ENCODE data around the gene PMAIP1.

Gene PMAIP1

DNA sequence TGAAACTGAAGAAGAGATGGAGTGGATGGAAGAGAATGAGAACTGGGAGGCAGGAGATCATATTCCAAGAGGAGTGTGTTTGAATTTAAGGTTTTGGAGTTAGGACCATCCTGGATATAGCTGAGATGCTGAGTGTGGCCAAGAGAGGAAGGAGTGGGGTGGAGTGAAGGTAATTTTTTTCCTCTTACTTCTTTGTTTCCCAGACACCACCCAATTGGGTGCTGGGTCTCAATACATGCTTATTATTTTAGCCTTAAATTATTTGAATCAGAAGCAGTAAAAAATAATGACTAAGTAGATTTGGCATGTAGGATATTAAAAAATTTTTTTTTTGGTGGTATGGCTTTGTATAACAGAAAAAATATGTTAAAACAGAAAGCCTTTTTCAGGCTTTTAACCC is 39.3 kb downstream of the PMAIP1 start:
- TF ChIP-seq POLR2AphosphoS5 (IDR thresholded peaks at IDR 0.05; ENCODE audit: low read depth), result no peak
- TF ChIP-seq, protein P1, sequence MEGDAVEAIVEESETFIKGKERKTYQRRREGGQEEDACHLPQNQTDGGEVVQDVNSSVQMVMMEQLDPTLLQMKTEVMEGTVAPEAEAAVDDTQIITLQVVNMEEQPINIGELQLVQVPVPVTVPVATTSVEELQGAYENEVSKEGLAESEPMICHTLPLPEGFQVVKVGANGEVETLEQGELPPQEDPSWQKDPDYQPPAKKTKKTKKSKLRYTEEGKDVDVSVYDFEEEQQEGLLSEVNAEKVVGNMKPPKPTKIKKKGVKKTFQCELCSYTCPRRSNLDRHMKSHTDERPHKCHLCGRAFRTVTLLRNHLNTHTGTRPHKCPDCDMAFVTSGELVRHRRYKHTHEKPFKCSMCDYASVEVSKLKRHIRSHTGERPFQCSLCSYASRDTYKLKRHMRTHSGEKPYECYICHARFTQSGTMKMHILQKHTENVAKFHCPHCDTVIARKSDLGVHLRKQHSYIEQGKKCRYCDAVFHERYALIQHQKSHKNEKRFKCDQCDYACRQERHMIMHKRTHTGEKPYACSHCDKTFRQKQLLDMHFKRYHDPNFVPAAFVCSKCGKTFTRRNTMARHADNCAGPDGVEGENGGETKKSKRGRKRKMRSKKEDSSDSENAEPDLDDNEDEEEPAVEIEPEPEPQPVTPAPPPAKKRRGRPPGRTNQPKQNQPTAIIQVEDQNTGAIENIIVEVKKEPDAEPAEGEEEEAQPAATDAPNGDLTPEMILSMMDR (IDR thresholded peaks at IDR 0.05; ENCODE audit: insufficient read depth, low read length), result no peak
- TF ChIP-seq, protein P2, sequence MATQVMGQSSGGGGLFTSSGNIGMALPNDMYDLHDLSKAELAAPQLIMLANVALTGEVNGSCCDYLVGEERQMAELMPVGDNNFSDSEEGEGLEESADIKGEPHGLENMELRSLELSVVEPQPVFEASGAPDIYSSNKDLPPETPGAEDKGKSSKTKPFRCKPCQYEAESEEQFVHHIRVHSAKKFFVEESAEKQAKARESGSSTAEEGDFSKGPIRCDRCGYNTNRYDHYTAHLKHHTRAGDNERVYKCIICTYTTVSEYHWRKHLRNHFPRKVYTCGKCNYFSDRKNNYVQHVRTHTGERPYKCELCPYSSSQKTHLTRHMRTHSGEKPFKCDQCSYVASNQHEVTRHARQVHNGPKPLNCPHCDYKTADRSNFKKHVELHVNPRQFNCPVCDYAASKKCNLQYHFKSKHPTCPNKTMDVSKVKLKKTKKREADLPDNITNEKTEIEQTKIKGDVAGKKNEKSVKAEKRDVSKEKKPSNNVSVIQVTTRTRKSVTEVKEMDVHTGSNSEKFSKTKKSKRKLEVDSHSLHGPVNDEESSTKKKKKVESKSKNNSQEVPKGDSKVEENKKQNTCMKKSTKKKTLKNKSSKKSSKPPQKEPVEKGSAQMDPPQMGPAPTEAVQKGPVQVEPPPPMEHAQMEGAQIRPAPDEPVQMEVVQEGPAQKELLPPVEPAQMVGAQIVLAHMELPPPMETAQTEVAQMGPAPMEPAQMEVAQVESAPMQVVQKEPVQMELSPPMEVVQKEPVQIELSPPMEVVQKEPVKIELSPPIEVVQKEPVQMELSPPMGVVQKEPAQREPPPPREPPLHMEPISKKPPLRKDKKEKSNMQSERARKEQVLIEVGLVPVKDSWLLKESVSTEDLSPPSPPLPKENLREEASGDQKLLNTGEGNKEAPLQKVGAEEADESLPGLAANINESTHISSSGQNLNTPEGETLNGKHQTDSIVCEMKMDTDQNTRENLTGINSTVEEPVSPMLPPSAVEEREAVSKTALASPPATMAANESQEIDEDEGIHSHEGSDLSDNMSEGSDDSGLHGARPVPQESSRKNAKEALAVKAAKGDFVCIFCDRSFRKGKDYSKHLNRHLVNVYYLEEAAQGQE (IDR thresholded peaks at IDR 0.05; ENCODE audit: insufficient replicate concordance, low read depth), result no peak
- no peak for TF ChIP-seq GABPA (IDR thresholded peaks at IDR 0.05; ENCODE audit: low read depth)
- TF ChIP-seq SPI1 (IDR thresholded peaks at IDR 0.05; ENCODE audit: borderline replicate concordance, low read depth), result no peak
- Histone ChIP-seq H3K4me3 (replicated peaks; ENCODE audit: insufficient read depth, low read length) (no peak overlapping the region), H3K27ac (replicated peaks) (no peak overlapping the region), H3K27me3 (ENCODE audit: insufficient read depth, poor library complexity, severe bottlenecking) (no peaks in the 10 kb centered on the region)
- DNase-seq (ENCODE audit: low read depth in 1 of 2, low spot score in 1 of 2), result no peak

DNA sequence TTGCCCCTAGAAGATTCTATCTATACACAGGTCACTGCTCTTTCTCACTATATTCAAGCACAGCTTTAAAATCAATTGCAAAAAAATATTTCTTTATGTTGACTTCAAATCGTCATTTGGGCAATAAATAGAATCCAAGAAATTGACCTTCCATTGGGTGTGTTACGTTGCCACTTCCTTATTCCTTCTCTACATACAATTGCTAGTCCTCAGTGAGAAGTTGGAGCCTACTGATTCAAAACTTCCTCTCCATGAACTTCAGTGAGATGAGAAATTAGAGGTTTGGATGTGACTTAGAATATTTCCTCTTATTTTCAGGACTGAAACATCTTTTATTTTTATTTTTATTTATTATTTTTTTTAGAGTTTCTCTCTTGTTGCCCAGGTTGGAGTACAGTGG is 40.3 kb downstream of the PMAIP1 start:
- TF ChIP-seq POLR2AphosphoS5 (IDR thresholded peaks at IDR 0.05; ENCODE audit: low read depth) (no peak), SPI1 (IDR thresholded peaks at IDR 0.05; ENCODE audit: borderline replicate concordance, low read depth) (peak; percentile 89)
- H3K27ac ChIP-seq (replicated peaks), result no peak overlapping the region
- H3K27me3 ChIP-seq (ENCODE audit: insufficient read depth, poor library complexity, severe bottlenecking), result no peaks in the 10 kb centered on the region
- no peak overlapping the region for H3K4me3 ChIP-seq (replicated peaks; ENCODE audit: insufficient read depth, low read length)
- no peak for DNase-seq (ENCODE audit: low read depth in 1 of 2, low spot score in 1 of 2)

DNA sequence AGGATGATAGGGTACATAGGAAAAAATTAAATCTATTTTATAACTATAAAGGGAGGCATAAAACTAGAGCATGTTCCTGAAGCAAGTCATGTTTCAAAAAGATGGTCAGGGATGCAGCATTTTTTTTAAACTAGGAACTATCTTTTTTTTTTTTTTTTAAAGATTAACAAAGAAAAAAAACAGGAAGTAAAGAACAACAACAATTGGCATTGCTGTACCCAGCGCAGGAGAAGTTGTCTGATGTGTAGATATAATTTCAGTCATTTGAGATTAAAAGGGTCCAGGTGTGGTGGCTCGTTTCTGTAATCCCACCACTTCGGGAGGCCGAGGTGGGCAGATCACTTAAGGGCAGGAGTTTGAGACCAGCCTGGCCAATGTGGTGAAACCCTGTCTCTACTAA is 41.5 kb downstream of the PMAIP1 start:
- TF ChIP-seq SPI1 (IDR thresholded peaks at IDR 0.05; ENCODE audit: borderline replicate concordance, low read depth), result no peak
- TF ChIP-seq, protein P1 (IDR thresholded peaks at IDR 0.05; ENCODE audit: insufficient read depth, low read length), result no peak
- Histone ChIP-seq H3K27me3 (ENCODE audit: insufficient read depth, poor library complexity, severe bottlenecking) (no peaks in the 10 kb centered on the region), H3K27ac (replicated peaks) (no peak overlapping the region), H3K4me3 (replicated peaks; ENCODE audit: insufficient read depth, low read length) (no peak overlapping the region)
- DNase-seq (ENCODE audit: low read depth in 1 of 2, low spot score in 1 of 2), result peak in 1 of 2 experiments; percentile 23

DNA sequence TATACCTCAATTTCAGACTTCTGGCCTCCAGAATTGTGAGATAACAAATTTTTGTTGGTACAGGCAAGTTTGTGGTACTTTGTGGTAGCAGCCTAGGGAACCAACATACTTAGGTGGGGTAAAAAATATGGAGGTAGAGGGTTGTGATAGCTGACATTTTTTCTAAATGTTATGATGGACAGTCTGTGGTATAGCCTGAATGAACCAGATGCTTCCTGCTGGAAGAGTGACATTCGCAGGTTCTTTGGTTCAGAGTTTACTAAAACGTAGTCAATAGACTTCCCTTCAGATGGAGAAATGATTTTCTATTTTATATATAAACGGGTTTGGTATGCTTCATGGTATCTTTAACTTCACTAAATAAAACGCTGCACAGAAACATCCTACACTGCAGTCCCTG is 42.8 kb downstream of the PMAIP1 start:
- Histone ChIP-seq H3K27me3 (ENCODE audit: insufficient read depth, poor library complexity, severe bottlenecking) (no peaks in the 10 kb centered on the region), H3K27ac (replicated peaks) (no peak overlapping the region), H3K4me3 (replicated peaks; ENCODE audit: insufficient read depth, low read length) (no peak overlapping the region)
- no peak for DNase-seq (ENCODE audit: low read depth in 1 of 2, low spot score in 1 of 2)
- TF ChIP-seq, protein P1 (IDR thresholded peaks at IDR 0.05; ENCODE audit: insufficient read depth, low read length), result no peak

DNA sequence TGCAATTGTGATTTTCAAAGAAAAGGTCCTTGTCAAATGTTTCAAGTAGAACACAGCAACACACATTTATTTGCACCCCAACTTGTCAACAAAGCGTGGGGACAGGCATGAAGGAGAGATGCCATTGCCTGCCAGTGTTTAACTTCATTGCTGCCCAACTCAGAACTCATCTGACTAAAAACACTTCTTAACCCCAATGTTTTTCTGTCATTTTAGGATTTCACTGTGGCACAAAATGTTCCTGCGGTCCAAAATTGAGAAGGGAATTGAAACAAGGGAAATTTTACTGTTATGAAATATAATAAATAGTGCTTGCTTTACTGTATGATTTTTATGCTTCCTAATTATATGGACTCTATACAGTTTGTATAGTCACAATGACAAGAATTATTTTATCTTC is 45.7 kb downstream of the PMAIP1 start:
- TF ChIP-seq, protein P1 (IDR thresholded peaks at IDR 0.05; ENCODE audit: insufficient read depth, low read length), result no peak
- TF ChIP-seq, protein P2 (IDR thresholded peaks at IDR 0.05; ENCODE audit: insufficient replicate concordance, low read depth), result no peak
- TF ChIP-seq POLR2AphosphoS5 (IDR thresholded peaks at IDR 0.05; ENCODE audit: low read depth) (no peak), SPI1 (IDR thresholded peaks at IDR 0.05; ENCODE audit: borderline replicate concordance, low read depth) (no peak)
- Histone ChIP-seq H3K27ac (replicated peaks) (no peak overlapping the region), H3K4me3 (replicated peaks; ENCODE audit: insufficient read depth, low read length) (no peak overlapping the region), H3K27me3 (ENCODE audit: insufficient read depth, poor library complexity, severe bottlenecking) (no peaks in the 10 kb centered on the region)
- no peak for DNase-seq (ENCODE audit: low read depth in 1 of 2, low spot score in 1 of 2)
